ENCODE data around the gene MAP4K4. TPM values are rescaled to one million over a fixed set of nuclear protein-coding genes. Genes with fewer than 3 reads are reported as not detected.

MAP4K4 gene
- total RNA-seq, 1 donor: 19.7 TPM

Other genes with a start within 250 kb of the MAP4K4 start
- gene RFX8, start 222.6 kb upstream of the MAP4K4 start, total RNA-seq: 0.81 TPM